HUES48 (cell line): ENCODE results near the gene SLC4A9.
"Not testable (repeated sequence)": the region's sequence is repeated elsewhere in the genome, so short reads cannot be mapped to it uniquely, and the experiment has no call there.

Source experiments
- H3K27ac ChIP-seq: one replicate; pipeline ENCODE4 v1.7.0; 2013; ENCODE audit warnings: low read depth, low read length, inconsistent platforms
- H3K27me3 ChIP-seq: 2 replicates; pipeline ENCODE4 v1.6.1; 2013; ENCODE audit warnings: mild to moderate bottlenecking, low read length; ENCODE audit not compliant: control insufficient read depth, insufficient read depth
- H3K36me3 ChIP-seq: 2 replicates; pipeline ENCODE4 v1.6.1; 2013; ENCODE audit warnings: low read length; ENCODE audit not compliant: control insufficient read depth, insufficient read depth
- H3K4me1 ChIP-seq: 2 replicates; pipeline ENCODE4 v1.6.1; 2013; ENCODE audit warnings: mild to moderate bottlenecking, low read length; ENCODE audit not compliant: control insufficient read depth, insufficient read depth
- H3K4me3 ChIP-seq: 2 replicates; pipeline ENCODE4 v1.5.1; 2013; ENCODE audit warnings: mild to moderate bottlenecking, low read depth, low read length
- H3K9ac ChIP-seq: 2 replicates; pipeline ENCODE4 v1.6.1; 2013; ENCODE audit warnings: mild to moderate bottlenecking, low read depth, low read length, moderate library complexity
- H3K9me3 ChIP-seq: 2 replicates; pipeline ENCODE4 v1.6.1; 2013; ENCODE audit warnings: low read length; ENCODE audit not compliant: control insufficient read depth, insufficient read depth

SLC4A9 gene

GRCh38 chr5:140418862-140419520 is 59.0 kb downstream of the SLC4A9 start:
- Histone ChIP-seq H3K27me3 (no peaks in the 10 kb centered on the region), H3K9ac (no peak overlapping the region), H3K36me3 (no peaks in the 10 kb centered on the region), H3K9me3 (no peaks in the 10 kb centered on the region), H3K27ac (no peak overlapping the region), H3K4me1 (no peaks in the 10 kb centered on the region), H3K4me3 (no peak overlapping the region)

GRCh38 chr5:140420226-140420570 is 60.2 kb downstream of the SLC4A9 start:
- no peak overlapping the region for H3K9ac ChIP-seq
- no peak overlapping the region for H3K4me3 ChIP-seq
- no peak overlapping the region for H3K27ac ChIP-seq
- H3K27me3 ChIP-seq, result no peaks in the 10 kb centered on the region
- H3K36me3 ChIP-seq, result no peaks in the 10 kb centered on the region
- no peaks in the 10 kb centered on the region for H3K4me1 ChIP-seq
- H3K9me3 ChIP-seq, result no peaks in the 10 kb centered on the region

GRCh38 chr5:140420665-140421361 is 60.8 kb downstream of the SLC4A9 start:
- H3K9ac ChIP-seq, result no peak overlapping the region
- no peaks in the 10 kb centered on the region for H3K36me3 ChIP-seq
- no peak overlapping the region for H3K4me3 ChIP-seq
- no peaks in the 10 kb centered on the region for H3K27me3 ChIP-seq
- H3K27ac ChIP-seq, result no peak overlapping the region
- 0 out of 2 replicates have a peak, but pooled peaks cover 4% of the 10 kb centered on the region for H3K9me3 ChIP-seq
- H3K4me1 ChIP-seq, result no peaks in the 10 kb centered on the region

- not testable (repeated sequence) for H3K9ac ChIP-seq, H3K4me1 ChIP-seq, H3K27me3 ChIP-seq, H3K27ac ChIP-seq, H3K4me3 ChIP-seq, H3K36me3 ChIP-seq, H3K9me3 ChIP-seq
Measured at GRCh38 chr5:140421375-140421774, 61.4 kb downstream of the SLC4A9 start.

GRCh38 chr5:140423609-140424008 is 63.6 kb downstream of the SLC4A9 start:
- H3K27me3 ChIP-seq, result no peaks in the 10 kb centered on the region
- H3K36me3 ChIP-seq, result no peaks in the 10 kb centered on the region
- no peaks in the 10 kb centered on the region for H3K4me1 ChIP-seq
- 0 out of 2 replicates have a peak, but pooled peaks cover 4% of the 10 kb centered on the region for H3K9me3 ChIP-seq
- H3K4me3 ChIP-seq, result no peak overlapping the region
- H3K9ac ChIP-seq, result no peak overlapping the region
- no peak overlapping the region for H3K27ac ChIP-seq

- Histone ChIP-seq H3K4me1 (no peaks in the 10 kb centered on the region), H3K36me3 (no peaks in the 10 kb centered on the region)
Measured at GRCh38 chr5:140424135-140424534, 64.1 kb downstream of the SLC4A9 start.

More at GRCh38 chr5:140424135-140424534, 64.1 kb downstream of the SLC4A9 start:
- no peak overlapping the region for H3K27ac ChIP-seq
- H3K9ac ChIP-seq, result no peak overlapping the region
- no peak overlapping the region for H3K4me3 ChIP-seq
- no peaks in the 10 kb centered on the region for H3K27me3 ChIP-seq
- 0 out of 2 replicates have a peak, but pooled peaks cover 4% of the 10 kb centered on the region for H3K9me3 ChIP-seq
